GM18873 (cell line): Measurements from ENCODE around the gene CDHR5.

Experiments used
- ATAC-seq: cut with Tn5 transposase; IDR thresholded peaks from one replicate; pipeline ENCODE4 v1.9.1; 2021; ENCODE audit warnings: mild to moderate bottlenecking, moderate library complexity, moderate number of reproducible peaks; ENCODE audit not compliant: unreplicated experiment, low FRiP score

CDHR5 gene

GRCh38 chr11:573146-573759 lies 51.5 kb downstream of the CDHR5 start:
- ATAC-seq: no peak

- no peak for ATAC-seq
Measured at GRCh38 chr11:571802-572185, 53.0 kb downstream of the CDHR5 start.

- no peak for ATAC-seq
Measured at GRCh38 chr11:569158-569885, 55.4 kb downstream of the CDHR5 start.

GRCh38 chr11:568306-569157 lies 56.2 kb downstream of the CDHR5 start:
- ATAC-seq: peak; percentile 73

GRCh38 chr11:567629-568292 lies 57.0 kb downstream of the CDHR5 start:
- no peak for ATAC-seq

- ATAC-seq: no peak
Measured at GRCh38 chr11:567011-567628, 57.6 kb downstream of the CDHR5 start.
